Measurements from ENCODE around the gene RFX8. TPM values are rescaled to one million over a fixed set of nuclear protein-coding genes. Genes with fewer than 3 reads are reported as not detected.

RFX8 gene
- total and polyA plus RNA-seq, 2 of the 8 experiments (the other 6 are each of a cell fraction or from before 2014, with no cell fraction given), result 0.60 to 0.97 TPM

DNA sequence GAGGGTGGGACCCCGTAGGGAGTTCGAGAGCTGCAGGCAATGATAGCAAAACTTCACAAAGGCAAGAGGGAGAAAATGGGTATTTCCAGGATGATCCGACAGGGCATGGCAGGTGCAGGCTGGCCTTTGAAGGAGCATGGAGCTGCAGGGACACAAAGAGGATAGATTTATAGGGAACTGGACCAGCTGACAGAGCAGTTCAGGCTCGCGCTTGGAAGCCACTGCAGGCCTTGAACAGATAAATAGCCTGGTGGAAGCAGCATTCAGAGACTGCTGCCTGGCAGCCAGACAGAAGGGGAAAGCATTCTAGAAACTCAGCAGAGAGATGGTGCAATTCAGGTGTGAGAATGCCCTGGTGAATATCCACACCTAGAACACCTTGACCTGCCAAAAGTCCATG lies 58.3 kb downstream of the RFX8 start:
- FAIRE-seq, result no peak

More for the DNA sequence above, 58.3 kb downstream of the RFX8 start:
- no peak overlapping the region for H3K4me2 ChIP-seq (ENCODE audit: insufficient read depth in 1 of 2, low read depth in 2 of 2, low read length in 2 of 2)
- ChIA-PET POLR2A (ENCODE audit: partially characterized antibody) (interaction anchor here (0.7 kb wide), 1 partner anchor 12 kb away, joined by 3 read pairs; no protein-coding TSS in a partner anchor), CTCF (ENCODE audit: partially characterized antibody) (interaction anchor here (0.5 to 6.1 kb wide), 13 partner anchors 9 to 835 kb away, joined by 3 to 32 read pairs (median 6); no protein-coding TSS in a partner anchor)
- no peak overlapping the region for H4K8ac ChIP-seq (ENCODE audit: extremely low read depth, insufficient read depth, low read length)
- no peak overlapping the region for H2BK15ac ChIP-seq (ENCODE audit: low read length)
- no peaks in the 10 kb centered on the region for H3K36me3 ChIP-seq (ENCODE audit: control insufficient read depth in 2 of 4, insufficient read depth in 4 of 4, low read length in 3 of 4)
- no peak overlapping the region for H2BK20ac ChIP-seq (ENCODE audit: low read length)
- H3K9me3 ChIP-seq (ENCODE audit: insufficient read depth in 2 of 2, low read depth in 1 of 2, low read length in 1 of 2), result peaks cover 0 to 6% of the 10 kb centered on the region in 2 experiments; a peak in 1 of 4 replicates
- no peak overlapping the region for H3K4me3 ChIP-seq (ENCODE audit: extremely low read depth in 1 of 4, insufficient read depth in 2 of 4, low read depth in 3 of 4, low read length in 4 of 4)
- H3K4ac ChIP-seq (replicated peaks; ENCODE audit: insufficient read length, low read depth, low read length), result no peak overlapping the region
- no peaks in the 10 kb centered on the region for H3K79me2 ChIP-seq (ENCODE audit: control insufficient read depth in 1 of 2, insufficient read depth in 2 of 2, low read length in 2 of 2)
- no peak overlapping the region for H3K27ac ChIP-seq (ENCODE audit: low read depth, low read length)
- no peak for DNase-seq (ENCODE audit: low read depth in 1 of 2, low spot score in 2 of 2)
- H2BK12ac ChIP-seq (ENCODE audit: low read depth, low read length), result no peak overlapping the region
- H3K4me1 ChIP-seq (replicated peaks in 1 of 4; ENCODE audit: control insufficient read depth in 3 of 4, insufficient read depth in 4 of 4, low read length in 3 of 4), result no peaks in the 10 kb centered on the region
- no peak overlapping the region for H2AFZ ChIP-seq (ENCODE audit: low read length)
- H2BK120ac ChIP-seq (replicated peaks; ENCODE audit: low read depth, low read length), result no peak overlapping the region
- no peak overlapping the region for H3K14ac ChIP-seq (ENCODE audit: insufficient read length)
- no peaks in the 10 kb centered on the region for H3K27me3 ChIP-seq (replicated peaks in 1 of 4; ENCODE audit: control insufficient read depth in 3 of 4, extremely low read depth in 1 of 4, insufficient read depth in 3 of 4, low read length in 3 of 4)
- no peak for TF ChIP-seq FOSL1 (IDR thresholded peaks at IDR 0.05; ENCODE audit: insufficient read depth, low read depth, low read length)
- no peak for TF ChIP-seq TBP (IDR thresholded peaks at IDR 0.05; ENCODE audit: low read depth, low read length)
- no peak for TF ChIP-seq GTF2F1 (IDR thresholded peaks at IDR 0.05; ENCODE audit: borderline replicate concordance, low read depth, low read length)
- TF ChIP-seq CTBP2 (IDR thresholded peaks at IDR 0.05; ENCODE audit: borderline replicate concordance, insufficient read depth, insufficient read length, low read length), result no peak
- TF ChIP-seq KDM4A (IDR thresholded peaks at IDR 0.05; ENCODE audit: low read depth, low read length, severe bottlenecking), result no peak
- TF ChIP-seq, protein P1, sequence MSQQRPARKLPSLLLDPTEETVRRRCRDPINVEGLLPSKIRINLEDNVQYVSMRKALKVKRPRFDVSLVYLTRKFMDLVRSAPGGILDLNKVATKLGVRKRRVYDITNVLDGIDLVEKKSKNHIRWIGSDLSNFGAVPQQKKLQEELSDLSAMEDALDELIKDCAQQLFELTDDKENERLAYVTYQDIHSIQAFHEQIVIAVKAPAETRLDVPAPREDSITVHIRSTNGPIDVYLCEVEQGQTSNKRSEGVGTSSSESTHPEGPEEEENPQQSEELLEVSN (IDR thresholded peaks at IDR 0.05), result no peak
- TF ChIP-seq CREB1 (IDR thresholded peaks at IDR 0.05), result no peak
- TF ChIP-seq NRF1 (IDR thresholded peaks at IDR 0.05; ENCODE audit: low read depth, low read length), result no peak
- no peak for TF ChIP-seq TCF12 (IDR thresholded peaks at IDR 0.05; ENCODE audit: low read depth, low read length)
- TF ChIP-seq JUND (IDR thresholded peaks at IDR 0.05; ENCODE audit: low read length), result no peak
- no peak for TF ChIP-seq KDM1A (IDR thresholded peaks at IDR 0.05; ENCODE audit: borderline replicate concordance, low read length)
- H2BK5ac ChIP-seq (ENCODE audit: low read depth, low read length), result no peak overlapping the region
- peaks cover 0 to 3% of the 10 kb centered on the region in 2 experiments for H4K20me1 ChIP-seq (replicated peaks in 1 of 2; ENCODE audit: control insufficient read depth in 1 of 2, insufficient read depth in 2 of 2, low read length in 2 of 2)
- H3K56ac ChIP-seq (replicated peaks; ENCODE audit: insufficient read length, low read depth, low read length), result no peak overlapping the region
- no peaks in the 10 kb centered on the region for H3K23me2 ChIP-seq (ENCODE audit: low read depth, low read length)
- no peak overlapping the region for H2AK5ac ChIP-seq (ENCODE audit: low read depth, low read length)
- H3K9ac ChIP-seq (replicated peaks in 1 of 4; ENCODE audit: extremely low read depth in 1 of 4, low read depth in 3 of 4, low read length in 3 of 4), result no peak overlapping the region
- H4K91ac ChIP-seq (replicated peaks; ENCODE audit: insufficient read length, low read length), result no peak overlapping the region
- H4K5ac ChIP-seq (ENCODE audit: insufficient read length, low read depth, low read length), result no peak overlapping the region
- H3K23ac ChIP-seq (ENCODE audit: insufficient read length), result no peak overlapping the region
- no peak overlapping the region for H3K18ac ChIP-seq (ENCODE audit: extremely low read depth, low read length)
- no peaks in the 10 kb centered on the region for H3K79me1 ChIP-seq (ENCODE audit: low read depth, low read length)
- 89% methylated on average over 5 of the region's 5 CpGs; no CpG with 5 or more reads in 1 of the 2 experiments for WGBS, 2 experiments (ENCODE audit: extremely low coverage in 1 of 2, insufficient coverage in 1 of 2, insufficient read length in 1 of 2, insufficient replicate concordance in 2 of 2, low coverage in 1 of 2, low lambda C conversion rate in 2 of 2, missing lambda C conversion rate in 1 of 2)

Measured in H1 (cell line).